ENCODE data around the gene TVP23A.
A peak's percentile ranks its signal among the peaks of the same experiment; 100 is the strongest.
"Not testable (repeated sequence)": the region's sequence is repeated elsewhere in the genome, so short reads cannot be mapped to it uniquely, and the experiment has no call there.

The TVP23A gene

DNA sequence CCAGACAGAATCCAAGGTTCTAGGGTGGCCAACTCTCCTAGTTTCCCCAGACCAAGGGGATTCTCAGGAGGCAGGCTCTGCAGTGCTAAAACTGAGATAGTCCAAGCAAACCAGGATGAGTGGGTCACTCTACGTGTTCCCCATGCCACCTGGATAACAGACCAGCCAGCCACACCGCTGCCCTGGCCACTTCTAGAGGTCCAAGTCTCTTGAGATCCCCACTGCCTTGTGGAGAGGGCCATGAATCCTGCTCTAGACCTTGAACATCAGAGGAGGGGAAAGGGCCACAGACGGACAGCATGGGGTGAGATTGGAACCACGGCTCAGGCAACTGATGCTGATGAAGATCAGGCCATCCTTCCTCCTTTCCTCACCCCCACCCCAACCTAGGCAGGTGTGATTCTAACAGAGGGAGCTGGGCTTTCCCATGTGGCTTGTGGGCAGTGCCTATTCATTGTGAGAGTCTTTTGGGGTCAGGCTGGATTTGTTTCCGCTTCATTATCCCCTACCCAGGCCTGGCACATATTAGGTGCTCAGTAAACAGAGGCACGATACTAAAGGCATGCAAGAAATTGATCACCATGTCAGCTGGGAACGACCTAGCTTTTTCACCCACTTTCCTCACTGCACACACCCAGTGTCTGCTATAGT is 16.8 kb upstream of the TVP23A start:
- no peak for DNase-seq

GRCh38 chr16:10834766-10835165 is 16.2 kb upstream of the TVP23A start:
- no peak for DNase-seq

DNA sequence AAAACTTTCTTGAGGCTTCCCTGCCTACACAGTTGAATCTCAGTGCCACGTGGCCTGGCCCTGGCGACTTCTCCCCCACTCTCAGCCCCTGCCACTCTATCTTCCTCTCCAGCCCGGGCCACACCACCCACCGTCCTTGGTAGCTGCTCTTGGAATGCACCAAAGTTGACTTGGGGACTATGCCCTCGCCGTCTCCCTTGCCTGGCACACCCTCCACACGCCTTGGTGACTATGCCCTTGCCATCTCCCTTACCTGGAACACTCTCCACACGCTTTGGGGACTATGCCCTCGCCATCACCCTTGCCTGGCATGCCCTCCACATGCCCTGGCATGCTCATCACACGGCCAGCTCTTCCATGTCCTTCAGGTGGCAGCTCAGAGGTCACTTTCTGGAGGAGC is 15.5 kb upstream of the TVP23A start:
- no peak for DNase-seq

- no peak for DNase-seq
Observed at GRCh38 chr16:10833271-10833670, 14.7 kb upstream of the TVP23A start.

DNA sequence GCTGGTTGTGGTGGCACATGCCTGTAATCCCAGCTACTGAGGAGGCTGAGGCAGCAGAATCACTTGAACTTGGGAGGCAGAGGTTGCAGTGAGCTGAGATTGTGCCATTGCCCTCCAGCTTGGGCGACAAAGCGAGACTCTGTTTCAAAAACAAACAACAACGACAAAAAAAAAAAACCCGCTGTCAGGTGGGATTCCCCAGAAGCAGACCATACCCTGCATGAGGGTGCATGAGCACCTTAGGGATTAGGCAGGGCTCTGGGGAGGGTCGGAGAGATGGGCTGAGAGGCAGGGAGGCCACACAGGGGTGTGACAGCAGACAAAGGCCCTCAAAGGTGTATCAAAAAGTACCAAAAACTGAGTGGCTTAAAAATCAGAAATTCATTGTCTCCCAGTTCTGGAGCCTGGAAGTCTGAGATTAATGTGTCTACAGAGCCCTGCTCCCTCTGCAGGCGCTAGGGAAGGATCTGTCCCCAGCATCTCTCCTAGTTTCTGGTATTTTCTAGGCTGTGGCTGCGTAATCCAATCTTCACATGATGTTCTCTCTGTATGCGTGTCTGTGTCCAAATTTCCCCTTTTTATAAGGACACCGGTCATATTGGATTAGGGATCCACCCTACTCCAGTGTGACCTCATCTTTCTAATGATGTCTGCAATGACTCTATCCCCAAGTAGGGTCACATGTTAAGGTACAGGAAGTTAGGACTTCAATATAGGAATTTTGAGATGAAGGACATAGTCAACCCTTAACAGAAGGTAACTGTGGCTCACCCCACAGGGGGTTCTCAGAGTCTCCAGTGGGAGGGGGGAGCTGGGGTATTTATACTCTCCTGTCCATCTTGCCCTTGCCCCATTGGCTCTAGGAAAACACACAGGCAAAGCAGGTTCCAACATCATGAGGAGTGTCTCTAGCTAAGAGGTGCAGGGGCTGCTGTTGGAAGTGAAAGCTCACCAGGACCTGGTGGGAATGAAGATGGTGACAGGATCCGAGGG is 13.6 kb upstream of the TVP23A start:
- DNase-seq: no peak

GRCh38 chr16:10830240-10830639 is 11.6 kb upstream of the TVP23A start:
- not testable (repeated sequence) for DNase-seq

DNA sequence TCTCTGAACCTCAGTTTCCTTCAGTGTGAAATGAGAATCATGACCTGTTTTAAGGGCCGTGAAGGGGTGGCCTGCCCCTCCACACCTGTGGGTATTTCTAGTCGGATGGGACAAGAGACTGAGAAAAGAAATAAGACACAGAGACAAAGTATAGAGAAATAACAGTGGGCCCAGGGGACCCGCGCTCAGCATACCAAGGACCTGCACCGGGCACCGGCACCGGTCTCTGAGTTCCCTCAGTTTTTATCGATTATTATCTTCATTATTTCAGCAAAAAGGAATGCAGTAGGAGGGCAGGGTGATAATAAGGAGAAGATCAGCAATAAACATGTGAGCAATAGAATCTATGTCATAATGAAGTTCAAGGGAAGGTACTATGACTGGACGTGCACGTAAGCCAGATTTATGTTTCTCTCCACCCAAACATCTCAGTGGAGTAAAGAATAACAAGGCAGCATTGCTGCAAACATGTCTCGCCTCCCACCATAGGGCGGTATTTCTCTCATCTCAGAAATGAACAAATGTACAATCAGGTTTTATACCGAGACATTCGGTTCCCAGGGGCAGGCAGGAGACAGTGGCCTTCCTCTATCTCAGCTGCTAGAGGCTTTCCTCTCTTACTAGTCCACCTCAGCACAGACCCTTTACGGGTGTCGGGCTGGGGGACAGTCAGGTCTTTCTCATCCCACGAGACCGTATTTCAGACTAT is 10.9 kb upstream of the TVP23A start:
- DNase-seq: not testable (repeated sequence)

DNA sequence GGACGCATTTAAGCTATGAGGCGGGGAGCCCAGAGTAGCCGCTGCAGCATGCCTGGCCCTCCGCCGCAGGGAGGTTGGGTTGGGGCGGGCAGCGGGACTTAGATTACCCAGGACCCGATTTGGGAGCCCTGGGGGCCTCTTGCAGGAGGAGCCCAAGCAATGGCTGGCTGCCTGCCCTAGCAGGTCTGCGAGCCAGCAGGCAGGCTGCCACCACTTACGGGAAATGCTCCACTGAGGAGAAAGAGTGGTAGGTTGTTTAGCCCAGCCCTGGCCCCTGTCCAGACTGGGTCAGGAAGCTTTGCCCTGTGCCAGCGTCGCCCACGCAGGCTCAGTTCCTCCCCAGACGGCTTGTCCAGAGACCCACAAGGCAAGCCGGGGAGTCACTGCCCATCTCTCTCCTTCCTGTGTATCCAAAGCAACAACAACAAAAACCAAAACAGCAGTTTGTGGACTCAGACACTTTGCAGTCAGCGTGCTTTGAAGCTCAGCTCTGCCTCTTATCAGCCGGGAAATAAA is 10.3 kb upstream of the TVP23A start:
- DNase-seq: peak in 1 of 2 experiments; percentile 42

- no peak for DNase-seq
Observed at GRCh38 chr16:10827691-10828341, 9.2 kb upstream of the TVP23A start.

- DNase-seq: no peak
Observed at GRCh38 chr16:10824111-10824893, 5.7 kb upstream of the TVP23A start.

GRCh38 chr16:10822702-10823101 is 4.1 kb upstream of the TVP23A start:
- DNase-seq: no peak

- no peak for DNase-seq
Observed at GRCh38 chr16:10820546-10820945, 2.0 kb upstream of the TVP23A start.

DNA sequence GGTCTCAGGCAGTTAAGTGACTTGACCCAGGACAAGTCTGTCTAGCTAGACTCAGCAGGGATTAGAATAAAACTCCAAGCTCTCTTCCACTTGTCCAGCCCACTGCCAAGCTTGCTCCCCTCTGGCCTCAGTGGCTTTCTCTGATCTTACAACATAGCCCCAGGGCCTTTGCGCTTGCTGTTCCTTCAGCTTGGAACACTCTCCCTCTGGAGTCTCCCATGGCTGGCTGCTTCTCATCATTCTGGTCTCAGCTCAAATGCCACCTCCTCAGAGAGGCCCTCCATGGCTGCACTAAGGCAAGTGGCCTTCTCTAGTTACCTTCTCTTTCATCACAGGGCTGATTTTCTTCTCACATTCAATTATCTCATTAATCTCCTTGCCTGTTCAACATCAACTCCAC is 1.1 kb downstream of the TVP23A start:
- DNase-seq: no peak

DNA sequence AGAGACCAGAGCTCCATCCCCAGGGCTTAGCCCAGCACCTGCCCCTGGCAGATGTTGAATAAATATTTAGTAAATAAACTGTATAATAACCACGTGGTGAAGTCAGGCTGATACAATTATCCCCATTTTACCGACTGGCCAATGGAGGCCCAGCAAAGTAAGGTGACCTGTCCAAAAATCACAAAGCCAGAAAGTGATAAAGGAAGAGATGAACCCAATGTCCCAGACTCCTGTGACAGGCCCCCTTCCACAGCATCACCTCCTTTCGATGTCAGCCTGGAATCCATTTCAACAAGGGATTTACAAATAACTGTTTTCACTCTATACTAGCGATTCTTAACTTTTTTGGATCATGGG is 5.5 kb downstream of the TVP23A start:
- DNase-seq: no peak

- DNase-seq: no peak
Observed at GRCh38 chr16:10812312-10813098, 6.1 kb downstream of the TVP23A start.

- no peak for DNase-seq
Observed at GRCh38 chr16:10809706-10810105, 8.9 kb downstream of the TVP23A start.

DNA sequence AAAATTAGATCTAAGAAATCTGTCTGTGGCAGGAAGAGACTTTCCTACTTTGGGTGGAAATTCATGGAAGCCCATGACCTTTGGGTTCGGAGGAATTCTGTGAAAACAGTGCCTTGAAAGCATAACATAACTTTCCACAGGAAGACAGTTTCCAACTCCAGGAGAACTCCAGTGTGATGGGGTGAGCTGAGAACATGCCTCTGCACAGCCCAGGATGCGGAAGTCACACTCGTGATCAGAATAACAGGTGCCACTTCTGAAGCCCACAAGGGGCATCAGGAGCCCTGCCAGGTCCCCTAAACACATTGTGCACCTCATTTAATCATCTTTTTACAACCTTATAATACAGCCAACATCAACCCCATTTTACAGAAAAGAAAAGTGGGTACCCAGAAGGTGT is 9.7 kb downstream of the TVP23A start:
- DNase-seq: no peak

DNA sequence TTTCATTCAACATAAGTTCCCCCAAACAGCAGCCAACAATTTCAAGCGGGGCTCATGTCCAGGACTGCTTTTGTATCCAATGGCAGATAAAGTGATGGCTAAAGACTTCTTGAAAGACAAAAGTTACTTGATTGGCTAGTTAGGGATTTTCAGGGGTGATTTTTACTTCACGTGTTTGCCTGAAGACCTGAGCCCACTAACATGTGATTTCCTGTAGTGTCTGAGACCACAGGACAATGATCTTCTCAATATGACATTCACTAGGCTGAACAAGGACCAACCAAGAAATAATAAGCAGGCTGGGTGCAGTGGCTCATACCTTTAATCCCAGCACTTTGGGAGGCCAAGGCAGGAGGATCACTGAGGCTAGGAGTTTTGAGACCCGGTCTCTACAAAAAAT is 10.4 kb downstream of the TVP23A start:
- no peak for DNase-seq

- DNase-seq: no peak
Observed at GRCh38 chr16:10806698-10807097, 11.9 kb downstream of the TVP23A start.

DNA sequence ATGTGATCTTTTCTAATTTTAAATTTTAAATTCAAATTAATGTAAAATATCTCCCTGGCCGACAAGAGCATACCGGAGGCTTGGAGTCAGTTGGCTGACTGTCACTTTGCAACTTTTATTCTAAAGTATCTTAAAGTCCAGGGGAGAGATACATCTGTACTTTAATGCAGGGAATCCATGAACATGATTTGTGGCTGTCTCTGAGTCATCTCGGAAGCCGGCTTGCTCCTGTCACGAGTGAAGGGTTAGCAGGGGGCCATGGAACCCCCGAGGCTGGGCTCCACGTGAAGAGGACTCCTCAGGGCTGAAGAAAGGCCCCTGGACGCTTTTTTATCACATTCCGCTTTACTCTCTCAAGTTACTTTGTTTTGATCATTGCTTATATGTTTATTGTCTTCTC is 13.3 kb downstream of the TVP23A start:
- no peak for DNase-seq

GRCh38 chr16:10799736-10800135 is 18.9 kb downstream of the TVP23A start:
- no peak for DNase-seq
